Stimulated activated CD4-positive, alpha-beta T cell treated with anti-CD3 and anti-CD28 coated beads, Interleukin-2, amount 100 ng/mL, for 48 hours (primary cell): ENCODE measurements around the gene SPRN.
A peak's percentile ranks its signal among the peaks of the same experiment; 100 is the strongest.
"Not testable (repeated sequence)": the region's sequence is repeated elsewhere in the genome, so short reads cannot be mapped to it uniquely, and the experiment has no call there.

Source experiments
- DNase-seq, 2 donors: peaks; one replicate each; pipeline ENCODE4 v3.0.0-alpha.2; 2020

Gene SPRN

DNA sequence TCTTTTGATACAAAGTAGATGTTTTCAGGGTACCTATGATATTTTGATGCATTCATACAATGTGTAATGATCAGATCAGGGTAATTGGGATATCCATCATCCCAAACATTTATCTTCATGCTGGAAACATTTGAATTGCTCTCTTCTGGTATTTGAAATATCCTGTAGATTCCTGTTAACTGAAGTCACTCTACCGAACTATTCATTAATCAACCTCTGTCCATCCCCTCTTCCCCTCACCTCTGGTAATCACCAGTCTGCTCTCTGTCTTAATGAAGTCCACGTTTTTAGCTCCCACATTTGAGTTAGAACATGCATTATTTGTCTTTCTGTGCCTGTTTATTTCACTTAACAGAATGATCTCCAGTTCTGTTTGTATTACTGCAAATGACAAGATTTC lies 19.2 kb downstream of the SPRN start:
- DNase-seq: no peak

DNA sequence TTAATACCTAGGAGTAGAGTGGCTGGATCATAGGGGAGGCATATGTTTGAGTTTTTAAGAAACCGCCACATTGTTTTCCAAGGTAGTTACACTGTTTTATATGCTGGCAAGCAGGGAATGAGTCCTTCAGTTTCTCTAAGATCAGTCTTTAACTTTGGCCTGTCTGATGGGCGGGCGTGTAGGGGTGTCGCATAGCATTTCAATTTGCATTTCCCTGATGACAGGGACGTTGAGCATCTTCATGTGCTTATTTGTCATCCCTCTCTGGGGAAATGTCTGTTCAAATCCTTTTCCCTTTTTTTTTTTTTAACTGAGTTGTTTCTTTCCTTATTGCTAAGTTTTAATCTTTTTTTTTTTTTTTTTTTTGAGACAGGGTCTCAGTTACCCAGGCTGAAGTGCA lies 20.6 kb downstream of the SPRN start:
- no peak for DNase-seq

DNA sequence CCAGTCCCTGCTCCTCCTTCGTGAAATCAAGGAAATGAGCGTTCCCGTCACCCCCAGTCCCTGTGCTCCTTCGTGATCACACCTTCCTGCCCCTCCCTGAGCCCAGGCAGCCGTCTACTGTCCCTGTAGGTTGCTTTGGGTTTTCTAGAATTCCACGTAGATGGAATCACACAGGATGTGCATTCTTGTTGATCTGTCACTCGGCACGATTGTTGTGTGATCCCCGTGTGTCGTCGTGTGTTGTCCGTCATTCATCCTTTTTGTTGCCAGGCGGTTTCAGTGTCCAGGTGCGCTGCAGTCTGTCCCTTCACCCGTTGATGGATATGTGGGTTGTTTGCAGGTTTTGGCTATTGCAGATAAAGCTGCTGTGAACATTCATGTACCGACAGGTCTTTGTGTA lies 21.1 kb downstream of the SPRN start:
- DNase-seq: no peak

DNA sequence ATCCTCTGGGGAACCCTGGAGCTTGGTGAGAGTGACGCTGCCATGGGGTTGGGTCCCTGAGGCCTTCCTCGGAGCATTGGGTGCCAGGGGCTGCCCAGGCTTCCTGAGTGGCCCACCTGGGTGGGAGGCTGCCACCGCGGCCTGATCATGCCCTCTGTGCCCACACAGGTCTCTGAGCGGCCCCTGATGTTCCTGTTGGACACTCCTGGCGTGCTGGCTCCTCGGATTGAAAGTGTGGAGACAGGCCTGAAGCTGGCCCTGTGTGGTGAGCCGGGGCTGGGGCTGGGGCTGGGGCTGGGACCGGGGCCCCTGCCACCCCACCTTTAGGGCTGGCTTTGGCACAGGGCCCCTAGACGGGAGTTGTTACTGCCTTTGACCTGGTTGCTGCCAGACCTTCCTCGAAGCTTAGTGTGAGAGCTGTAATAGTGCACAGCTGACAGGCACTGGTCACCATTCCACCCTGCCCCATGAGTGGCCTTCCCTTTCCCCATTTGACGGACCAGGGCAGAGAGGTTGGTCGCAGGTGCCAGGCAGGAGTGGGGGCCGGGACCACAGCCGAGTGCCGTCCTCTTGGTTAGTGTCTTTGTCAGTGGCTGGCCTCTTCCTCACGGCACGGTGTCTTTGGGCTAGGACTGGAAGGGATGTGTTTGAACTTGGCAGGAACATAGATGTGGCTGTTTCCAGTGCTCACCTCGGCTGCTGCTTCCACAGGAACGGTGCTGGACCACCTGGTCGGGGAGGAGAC lies 22.3 kb downstream of the SPRN start:
- DNase-seq: no peak

DNA sequence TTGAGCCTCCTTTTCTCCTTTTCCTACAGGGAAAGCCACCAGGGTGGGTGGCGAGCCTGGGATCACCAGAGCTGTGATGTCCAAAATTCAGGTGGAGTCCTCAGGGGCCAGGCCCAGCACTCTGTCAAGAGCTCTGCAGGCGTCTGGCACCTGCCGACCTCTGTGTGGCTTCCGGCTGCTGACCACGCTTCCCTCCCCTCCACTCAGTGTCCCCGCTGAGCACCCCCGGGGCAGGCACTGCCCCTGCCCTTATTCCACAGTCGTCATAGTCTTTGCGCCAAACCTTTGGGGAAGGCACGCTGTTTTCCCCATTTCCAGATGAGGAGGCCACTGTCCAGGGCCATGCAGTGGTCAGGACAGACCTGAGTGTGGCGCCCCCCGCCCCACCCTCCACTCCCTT lies 22.9 kb downstream of the SPRN start:
- DNase-seq: no peak

DNA sequence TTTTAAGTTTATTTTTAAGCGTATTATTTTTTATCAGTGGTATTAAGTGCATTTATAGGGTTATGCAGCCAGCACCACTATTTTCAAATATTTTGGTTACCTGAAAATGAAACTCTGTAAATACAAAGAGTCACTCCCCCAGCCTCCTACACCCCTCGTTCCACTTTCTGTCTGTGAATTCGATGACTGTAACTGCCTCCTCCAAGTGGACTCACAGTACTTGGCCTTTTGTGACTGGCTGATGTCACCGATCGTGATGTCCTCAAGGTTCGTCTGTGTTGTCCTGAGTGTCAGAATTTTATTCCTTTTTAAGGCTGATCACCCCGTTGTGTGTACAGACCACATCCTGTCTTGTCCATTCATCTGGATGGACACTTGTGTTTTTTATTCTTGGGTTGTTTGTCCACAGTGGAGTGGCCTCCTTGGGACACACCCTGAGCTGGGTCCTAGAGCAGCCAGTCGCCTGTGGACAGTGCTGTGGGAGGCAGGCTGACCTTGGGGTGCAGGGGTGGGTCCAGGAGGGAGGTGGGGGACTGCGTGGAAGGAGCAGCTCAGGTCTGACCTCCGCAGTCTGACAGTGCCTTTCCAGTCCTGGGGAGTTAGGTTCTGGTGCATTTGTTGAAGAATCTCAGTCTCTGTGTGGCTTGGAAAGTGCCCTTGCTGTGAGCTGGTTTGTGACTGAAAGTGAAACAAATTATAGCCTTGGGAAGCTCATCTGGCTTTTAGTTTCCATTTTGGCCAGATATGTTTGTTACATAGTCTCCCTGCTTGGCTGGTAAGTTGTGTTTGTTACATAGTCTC lies 23.6 kb downstream of the SPRN start:
- DNase-seq: no peak

- no peak for DNase-seq
Observed at GRCh38 chr10:133399123-133399601, 25.3 kb downstream of the SPRN start.

- no peak for DNase-seq
Observed at GRCh38 chr10:133397938-133398337, 26.5 kb downstream of the SPRN start.

GRCh38 chr10:133396035-133396624 lies 28.3 kb downstream of the SPRN start:
- no peak for DNase-seq

DNA sequence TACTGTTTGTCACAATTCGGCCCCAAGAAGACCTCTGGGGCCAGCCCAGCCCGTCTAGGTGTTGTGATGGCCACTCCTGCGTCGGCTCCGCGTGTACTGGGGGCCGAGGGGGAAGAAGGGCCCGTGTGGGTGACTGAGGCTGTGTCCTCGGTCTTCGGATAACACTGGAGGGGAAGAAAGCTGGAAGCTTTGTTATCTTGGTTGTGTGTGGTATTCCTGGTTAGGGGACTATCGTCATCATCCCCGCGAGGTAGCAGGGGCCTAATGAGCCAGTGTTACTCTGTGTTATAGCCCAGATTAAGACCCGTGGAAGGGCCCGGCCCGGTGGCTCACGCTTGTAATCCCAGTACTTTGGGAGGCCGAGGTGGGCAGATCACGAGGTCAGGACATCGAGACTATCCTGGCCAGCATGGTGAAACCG lies 29.6 kb downstream of the SPRN start:
- no peak for DNase-seq

- peak; percentile 95 to 97 for DNase-seq
Observed at GRCh38 chr10:133394064-133394663, 30.3 kb downstream of the SPRN start, which contains the start of gene MTG1. TSS of gene MTG1 (plus strand) at chr10:133394157. CDS start at chr10:133394221, 64 bp downstream.

GRCh38 chr10:133393401-133394063 lies 30.9 kb downstream of the SPRN start:
- DNase-seq: no peak

DNA sequence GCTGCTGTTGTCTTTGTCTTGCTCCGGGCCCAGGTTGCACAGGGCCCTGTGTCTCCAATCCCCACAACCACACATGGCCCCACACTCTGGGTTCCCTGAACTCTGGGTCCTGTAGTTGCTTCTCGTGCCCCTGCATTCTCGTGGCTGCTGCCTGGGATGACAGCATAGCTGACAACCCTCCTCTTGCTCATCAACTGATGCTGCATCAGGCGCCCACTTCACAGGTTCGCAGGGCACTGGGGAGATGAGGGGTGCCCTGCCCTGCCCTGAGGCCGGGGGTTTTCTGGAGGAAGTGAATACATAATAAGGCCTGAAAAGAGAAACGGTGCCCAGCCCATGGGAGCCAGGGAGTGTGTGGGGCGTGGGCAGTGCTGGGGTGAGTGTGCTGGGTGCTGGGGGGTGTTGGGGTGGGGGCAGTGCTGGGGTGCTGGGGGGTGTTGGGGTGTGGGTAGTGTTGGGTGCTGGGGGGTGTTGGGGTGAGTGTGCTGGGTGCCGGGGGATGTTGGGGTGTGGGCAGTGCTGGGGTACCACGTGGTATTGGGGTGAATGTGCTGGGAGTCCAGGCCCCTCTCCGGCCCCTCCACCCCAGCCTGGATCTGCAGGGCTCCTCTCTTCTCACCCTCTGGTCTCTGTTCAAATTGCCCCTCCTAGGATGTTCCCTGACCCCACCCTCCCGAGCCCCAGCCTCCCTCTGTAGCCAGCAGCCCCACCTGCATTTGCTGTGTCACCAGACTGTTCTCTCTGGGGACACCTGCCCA lies 32.5 kb downstream of the SPRN start:
- DNase-seq: no peak

DNA sequence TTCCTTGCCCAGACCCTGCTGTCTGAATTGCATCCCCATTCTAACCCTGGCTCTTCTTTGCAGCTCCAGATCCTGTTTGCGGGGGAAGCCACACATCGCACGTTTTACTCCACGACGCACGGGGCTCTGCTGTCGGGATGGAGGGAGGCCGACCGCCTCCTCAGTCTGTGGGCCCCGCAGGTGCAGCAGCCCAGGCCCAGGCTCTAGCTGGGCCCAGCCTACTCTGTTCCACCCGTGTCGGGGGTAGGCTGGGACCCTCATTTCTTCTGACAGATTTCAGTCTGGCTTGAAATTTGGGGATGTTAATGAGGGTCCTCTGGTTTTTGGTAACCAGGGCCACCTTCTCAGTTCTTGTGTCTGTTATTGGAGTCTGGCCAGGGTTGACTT lies 33.2 kb downstream of the SPRN start:
- no peak for DNase-seq

- no peak for DNase-seq
Observed at GRCh38 chr10:133390597-133391248, 33.7 kb downstream of the SPRN start.

DNA sequence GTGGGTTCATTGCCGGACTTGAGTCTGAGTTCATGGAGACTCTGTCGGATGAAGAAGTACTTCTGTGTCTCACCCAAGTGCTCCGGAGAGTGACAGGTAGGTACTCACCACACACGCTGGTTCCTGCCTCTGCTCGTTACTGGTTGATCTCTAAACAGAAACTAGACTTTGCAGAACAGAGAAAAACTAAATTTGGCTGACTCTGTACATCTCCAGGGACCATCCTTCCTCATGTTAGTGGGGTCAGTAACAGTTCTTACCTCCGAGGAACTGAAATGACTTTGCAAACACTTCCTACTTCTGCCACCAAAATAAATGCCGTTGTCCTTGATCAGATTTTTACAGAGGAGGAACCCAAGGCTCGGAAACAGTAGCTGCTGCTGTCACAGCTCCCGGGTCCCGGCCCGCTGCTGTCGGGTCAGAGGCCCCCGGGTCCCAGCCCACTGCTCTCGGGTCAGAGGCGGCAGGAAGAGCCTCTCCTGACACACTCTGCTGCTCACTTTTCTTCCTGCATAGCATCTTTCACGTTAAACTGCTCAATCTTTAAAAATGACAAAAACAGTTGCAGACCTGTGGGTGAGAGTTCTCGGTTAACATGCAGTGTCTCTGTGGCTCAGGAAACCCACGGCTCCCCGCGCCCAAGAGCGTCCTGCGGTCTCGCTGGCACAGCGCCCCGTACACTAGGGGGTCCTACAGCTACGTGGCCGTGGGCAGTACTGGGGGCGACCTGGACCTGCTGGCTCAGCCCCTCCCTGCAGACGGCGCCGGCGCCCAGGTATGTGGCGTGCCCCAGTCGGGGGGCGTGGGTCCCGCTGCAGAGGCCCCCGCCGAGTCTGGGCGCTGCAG lies 35.2 kb downstream of the SPRN start:
- no peak for DNase-seq

DNA sequence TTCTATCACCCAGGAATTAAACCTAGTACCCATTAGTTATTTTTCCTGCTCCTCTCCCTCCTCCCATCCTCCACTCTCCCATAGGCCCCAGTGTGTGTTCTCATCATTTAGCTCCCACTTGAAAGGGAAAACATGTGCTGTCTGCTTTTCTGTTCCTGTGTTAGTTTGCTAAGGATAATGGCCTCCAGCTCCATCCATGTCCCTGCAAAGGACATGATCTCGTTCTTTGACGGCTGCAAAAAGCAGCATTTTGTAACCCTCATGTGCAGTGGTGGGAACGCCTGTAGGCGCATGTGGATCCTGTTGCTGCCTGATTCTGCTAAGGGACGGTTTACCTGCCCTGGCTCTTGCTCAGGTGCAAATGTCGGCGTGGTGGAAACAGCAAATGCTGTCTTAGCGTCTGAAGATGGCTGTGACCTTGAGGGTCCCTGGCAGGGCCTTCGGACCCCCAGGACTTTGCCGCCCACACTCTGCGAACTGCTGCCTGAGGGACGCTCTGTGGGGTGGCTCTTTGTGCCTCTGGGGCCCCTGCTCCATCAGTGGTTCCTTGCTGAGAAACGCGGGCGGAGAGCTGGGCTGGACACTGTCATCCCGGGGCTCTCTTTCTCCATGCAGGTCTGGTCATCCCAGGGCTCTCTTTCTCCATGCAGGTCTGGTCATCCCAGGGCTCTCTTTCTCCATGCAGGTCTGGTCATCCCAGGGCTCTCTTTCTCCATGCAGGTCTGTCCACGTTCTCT lies 36.0 kb downstream of the SPRN start:
- no peak for DNase-seq

DNA sequence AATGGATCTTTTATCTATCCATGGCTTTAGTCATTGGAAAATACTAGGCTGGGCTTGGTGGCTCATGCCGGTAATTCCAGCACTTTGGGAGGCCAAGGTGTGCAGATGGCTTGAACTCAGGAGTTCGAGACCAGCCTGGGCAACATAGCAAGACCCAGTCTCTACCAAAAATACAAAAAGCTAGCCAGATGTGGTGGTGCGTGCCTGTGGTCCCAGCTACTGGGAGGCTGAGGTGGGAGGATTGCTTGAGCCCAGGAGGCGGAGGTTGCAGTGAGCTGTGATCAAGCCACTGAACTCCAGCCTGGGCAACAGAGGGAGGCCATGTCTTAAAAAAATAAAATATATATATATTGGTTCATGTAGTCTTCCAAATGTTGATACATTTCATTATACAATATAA lies 37.5 kb downstream of the SPRN start:
- not testable (repeated sequence) for DNase-seq

GRCh38 chr10:133385214-133385613 lies 39.2 kb downstream of the SPRN start:
- no peak for DNase-seq

- no peak for DNase-seq
Observed at GRCh38 chr10:133384071-133384470, 40.4 kb downstream of the SPRN start.
